Neural progenitor cell (in vitro differentiated cells): ENCODE results near the gene CDC5L. TPM values are rescaled to one million over a fixed set of nuclear protein-coding genes. Genes with fewer than 3 reads are reported as not detected.
A peak's percentile ranks its signal among the peaks of the same experiment; 100 is the strongest.

ENCODE experiments used
- DNase-seq: peaks from one replicate; pipeline ENCODE4 v3.0.0-alpha.2; 2016; ENCODE audit warnings: low spot score
- H2AFZ ChIP-seq: fragments of 200-600 bp; sonication (generic); replicated peaks from 2 replicates; pipeline ENCODE4 v1.6.1; 2016; ENCODE audit warnings: antibody characterized with exemption
- H3F3A ChIP-seq: fragments of 200-600 bp; sonication (generic); 2 replicates; pipeline ENCODE4 v1.6.1; 2016; ENCODE audit warnings: antibody characterized with exemption, low read depth
- H3K27ac ChIP-seq: fragments of 200-600 bp; sonication (generic); 2 replicates; pipeline ENCODE4 v1.5.1; 2016; ENCODE audit warnings: mild to moderate bottlenecking
- H3K27me3 ChIP-seq: fragments of 200-600 bp; sonication (generic); 2 replicates; pipeline ENCODE4 v1.6.1; 2016; ENCODE audit warnings: mild to moderate bottlenecking, moderate library complexity
- H3K36me3 ChIP-seq: fragments of 200-600 bp; sonication (generic); 2 replicates; pipeline ENCODE4 v1.5.1; 2016
- H3K4me1 ChIP-seq: fragments of 200-600 bp; sonication (generic); 2 replicates; pipeline ENCODE4 v1.6.1; 2016; ENCODE audit warnings: mixed run types
- H3K4me2 ChIP-seq: fragments of 200-600 bp; sonication (generic); 2 replicates; pipeline ENCODE4 v1.6.1; 2016
- H3K4me3 ChIP-seq: fragments of 200-600 bp; sonication (generic); 2 replicates; pipeline ENCODE4 v1.5.1; 2016
- H3K79me2 ChIP-seq: fragments of 200-600 bp; sonication (generic); 2 replicates; pipeline ENCODE4 v1.6.1; 2016; ENCODE audit warnings: low read depth
- H3K9ac ChIP-seq: fragments of 200-600 bp; sonication (generic); 2 replicates; pipeline ENCODE4 v1.6.1; 2016
- H3K9me3 ChIP-seq: fragments of 200-600 bp; sonication (generic); 2 replicates; pipeline ENCODE4 v1.5.1; 2016; ENCODE audit warnings: low read depth
- H4K20me1 ChIP-seq: fragments of 200-600 bp; sonication (generic); 2 replicates; pipeline ENCODE4 v1.6.1; 2016; ENCODE audit warnings: low read depth
- H3K27ac Mint-ChIP-seq: 3 replicates; pipeline ENCODE4 v1.8.0; 2021; ENCODE audit warnings: mixed read lengths
- H3K27me3 Mint-ChIP-seq: 2 replicates; pipeline ENCODE4 v1.8.0; 2022; ENCODE audit warnings: low read depth, mild to moderate bottlenecking, inconsistent platforms, moderate library complexity, mixed read lengths; ENCODE audit not compliant: insufficient read depth
- H3K36me3 Mint-ChIP-seq: 3 replicates; pipeline ENCODE4 v1.8.0; 2021; ENCODE audit warnings: mixed read lengths
- H3K4me1 Mint-ChIP-seq: 3 replicates; pipeline ENCODE4 v1.8.0; 2021; ENCODE audit warnings: mixed read lengths
- H3K4me3 Mint-ChIP-seq: 3 replicates; pipeline ENCODE4 v1.8.0; 2021; ENCODE audit warnings: mild to moderate bottlenecking, moderate library complexity, mixed read lengths
- H3K9me3 Mint-ChIP-seq: 3 replicates; pipeline ENCODE4 v1.8.0; 2020; ENCODE audit warnings: mixed read lengths
- CTCF ChIP-seq: fragments of 200-600 bp; sonication (generic); IDR thresholded peaks from 2 replicates; pipeline ENCODE4 v1.5.1; 2017; ENCODE audit warnings: antibody characterized with exemption, mild to moderate bottlenecking
- EZH2 ChIP-seq: fragments of 200-600 bp; sonication (generic); IDR thresholded peaks from 2 replicates; pipeline ENCODE4 v1.6.1; 2017; ENCODE audit warnings: antibody characterized with exemption, mild to moderate bottlenecking, moderate library complexity
- EZH2phosphoT487 ChIP-seq: fragments of 200-600 bp; sonication (generic); IDR thresholded peaks from 2 replicates; pipeline ENCODE4 v1.6.1; 2017; ENCODE audit warnings: antibody characterized with exemption
- total RNA-seq: library from RNA; depleted of rRNA; stranded (reverse); fragments of >200 nt; gene quantifications from 2 replicates; pipeline ENCODE4 v1.2.3, GENCODE V29; 2015; ENCODE audit warnings: low replicate concordance

CDC5L gene
- total RNA-seq, 1 donor from 2014 or later, result 53.6 TPM

GRCh38 chr6:44339763-44340625 is 47.5 kb upstream of the CDC5L start:
- H4K20me1 ChIP-seq, result no peaks in the 10 kb centered on the region
- H3K4me2 ChIP-seq, result no peak overlapping the region
- H3K4me3 ChIP-seq, result no peak overlapping the region
- no peak overlapping the region for H3K9ac ChIP-seq
- Mint-ChIP-seq H3K27ac (no peak overlapping the region), H3K36me3 (no peaks in the 10 kb centered on the region), H3K27me3 (no peaks in the 10 kb centered on the region), H3K4me3 (no peak overlapping the region), H3K9me3 (no peaks in the 10 kb centered on the region), H3K4me1 (peaks cover 15% of the 10 kb centered on the region)
- no peaks in the 10 kb centered on the region for H3K79me2 ChIP-seq
- no peaks in the 10 kb centered on the region for H3K9me3 ChIP-seq
- H3K27me3 ChIP-seq, result peaks cover 28% of the 10 kb centered on the region
- no peak for TF ChIP-seq CTCF
- no peak for TF ChIP-seq EZH2
- TF ChIP-seq EZH2phosphoT487, result no peak
- DNase-seq, result no peak
- peaks cover 4% of the 10 kb centered on the region for H3K4me1 ChIP-seq
- peaks cover 9% of the 10 kb centered on the region for H3F3A ChIP-seq
- H2AFZ ChIP-seq, result no peak overlapping the region
- H3K27ac ChIP-seq, result no peak overlapping the region
- no peaks in the 10 kb centered on the region for H3K36me3 ChIP-seq

GRCh38 chr6:44341095-44341890 is 46.2 kb upstream of the CDC5L start:
- H3K4me3 ChIP-seq, result no peak overlapping the region
- H3K9ac ChIP-seq, result no peak overlapping the region
- no peaks in the 10 kb centered on the region for H3K9me3 ChIP-seq
- H3K27me3 Mint-ChIP-seq, result no peaks in the 10 kb centered on the region
- peaks cover 28% of the 10 kb centered on the region for H3K27me3 ChIP-seq
- no peaks in the 10 kb centered on the region for H3K9me3 Mint-ChIP-seq
- no peaks in the 10 kb centered on the region for H3K4me1 ChIP-seq
- H3K79me2 ChIP-seq, result no peaks in the 10 kb centered on the region
- DNase-seq, result no peak
- H3K4me2 ChIP-seq, result no peak overlapping the region
- no peaks in the 10 kb centered on the region for H4K20me1 ChIP-seq
- no peak overlapping the region for H2AFZ ChIP-seq
- no peaks in the 10 kb centered on the region for H3K36me3 ChIP-seq
- H3K27ac ChIP-seq, result no peak overlapping the region
- no peaks in the 10 kb centered on the region for H3K36me3 Mint-ChIP-seq
- TF ChIP-seq EZH2, result no peak
- TF ChIP-seq CTCF, result no peak
- TF ChIP-seq EZH2phosphoT487, result no peak
- peaks cover 15% of the 10 kb centered on the region for H3K4me1 Mint-ChIP-seq
- H3F3A ChIP-seq, result peaks cover 9% of the 10 kb centered on the region
- H3K4me3 Mint-ChIP-seq, result no peak overlapping the region
- H3K27ac Mint-ChIP-seq, result no peak overlapping the region

- Mint-ChIP-seq H3K4me3 (no peak overlapping the region), H3K9me3 (no peaks in the 10 kb centered on the region), H3K36me3 (no peaks in the 10 kb centered on the region), H3K27me3 (no peaks in the 10 kb centered on the region), H3K27ac (no peak overlapping the region), H3K4me1 (peaks cover 15% of the 10 kb centered on the region)
- Histone ChIP-seq H3K9me3 (no peaks in the 10 kb centered on the region), H3K79me2 (no peaks in the 10 kb centered on the region), H3K9ac (no peak overlapping the region), H3F3A (peaks cover 6% of the 10 kb centered on the region), H3K36me3 (no peaks in the 10 kb centered on the region), H3K27me3 (peaks cover 28% of the 10 kb centered on the region), H3K27ac (no peak overlapping the region), H4K20me1 (no peaks in the 10 kb centered on the region), H3K4me2 (no peak overlapping the region), H2AFZ (peak overlapping the region; percentile 55), H3K4me3 (no peak overlapping the region), H3K4me1 (no peaks in the 10 kb centered on the region)
- TF ChIP-seq CTCF, result no peak
- no peak for TF ChIP-seq EZH2
- TF ChIP-seq EZH2phosphoT487, result no peak
- DNase-seq, result no peak
Measured at GRCh38 chr6:44342052-44342451, 45.5 kb upstream of the CDC5L start.
